ENCODE measurements around the gene KIAA2012.

GRCh38 chr2:202185156-202185555 is 112.1 kb downstream of the KIAA2012 start:
- TF ChIP-seq CTCF (optimal IDR thresholded peaks at IDR 0.05 in 1 of 3, IDR thresholded peaks at IDR 0.05 in 1 of 3, conservative IDR thresholded peaks at IDR 0.05 in 1 of 3; ENCODE audit: extremely low read depth in 1 of 3, insufficient read depth in 2 of 3, low read length in 3 of 3) (no peak), EZH2 (IDR thresholded peaks at IDR 0.05; ENCODE audit: low read length) (no peak)
